GM20431 (cell line): ENCODE results near the gene CD6.
"Not testable (repeated sequence)": the region's sequence is repeated elsewhere in the genome, so short reads cannot be mapped to it uniquely, and the experiment has no call there.

Source experiments
- in situ Hi-C: fragments of 300-500 bp; cut with MseI, MboI; formaldehyde crosslinking; loops from one replicate; pipeline ENCODE4 v1.15.0; 2020; ENCODE audit warnings: low sequenced_read_pairs; ENCODE audit not compliant: unreplicated experiment

CD6 gene

DNA sequence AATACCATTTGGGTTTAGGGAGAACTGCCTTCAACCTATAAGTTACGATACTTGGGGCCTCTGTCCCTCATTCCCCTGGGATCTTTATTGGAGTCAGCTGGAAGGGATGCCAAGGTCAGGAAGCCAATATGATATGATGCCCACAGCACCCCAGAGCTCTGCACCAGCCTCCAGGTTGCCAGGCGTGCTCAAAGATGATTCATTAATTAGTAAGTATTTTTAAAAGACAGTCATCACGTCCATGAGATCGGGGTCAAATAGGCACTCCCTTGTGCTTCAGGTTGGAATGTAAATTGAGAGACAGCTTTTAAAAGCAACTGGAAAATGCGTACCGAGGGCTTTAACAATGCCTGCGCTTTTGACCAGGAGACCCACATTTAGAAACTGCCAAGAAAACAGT, 73.8 kb downstream of the CD6 start:
- in situ Hi-C loops, result no loop called here

DNA sequence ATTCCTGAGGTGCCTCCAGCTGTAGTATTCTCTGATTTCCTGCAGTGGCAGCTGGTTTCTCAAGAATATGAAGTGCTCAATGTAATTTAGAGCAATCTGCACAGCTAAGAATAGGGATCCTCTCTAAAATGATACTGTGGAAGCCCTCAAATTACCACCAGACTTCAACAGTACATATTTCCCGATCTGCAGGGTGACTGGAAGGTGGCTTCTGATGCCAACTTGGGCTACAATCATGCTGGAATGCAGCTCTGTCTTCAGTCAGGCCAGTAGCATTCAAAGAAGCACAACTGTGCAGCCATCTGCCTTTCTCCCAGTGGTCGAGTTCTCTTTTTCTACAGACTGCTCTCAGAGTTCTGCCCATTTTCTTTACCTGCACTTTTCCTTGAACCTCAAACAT, 75.4 kb downstream of the CD6 start:
- in situ Hi-C loops, result no loop called here

DNA sequence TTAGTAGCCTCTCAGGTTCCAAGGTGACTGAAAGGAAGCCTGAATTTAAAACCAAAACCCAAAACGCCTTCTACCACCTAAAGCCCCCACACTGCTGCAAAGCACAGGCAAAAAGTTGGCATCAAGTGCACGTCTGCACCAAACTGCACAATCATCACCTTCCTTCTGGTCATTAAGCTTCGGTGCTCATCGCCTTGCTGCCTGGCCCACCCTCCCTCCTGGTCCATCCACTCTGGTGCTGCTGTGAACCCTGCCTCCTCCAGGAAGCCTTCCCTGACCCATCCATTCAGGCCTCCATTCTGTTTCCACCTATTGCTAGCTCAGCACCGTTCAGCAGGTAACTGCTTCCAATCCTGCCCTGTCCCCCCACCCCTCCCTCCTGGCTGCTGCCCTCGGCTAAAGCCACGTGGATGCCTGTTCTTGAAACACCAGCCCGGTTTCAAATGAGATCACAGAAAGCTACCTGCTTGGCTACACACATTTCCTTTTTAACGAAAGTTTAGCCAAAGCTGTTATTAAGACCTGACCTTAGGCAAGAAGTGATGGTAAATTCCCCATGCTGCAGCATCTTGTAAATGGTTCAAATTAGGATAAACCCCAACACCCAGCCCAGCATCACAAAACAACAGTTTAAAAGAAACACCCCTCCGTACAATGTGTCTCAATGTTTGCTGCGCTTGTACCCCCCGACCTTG, 77.0 kb downstream of the CD6 start:
- in situ Hi-C loops, result no loop called here

DNA sequence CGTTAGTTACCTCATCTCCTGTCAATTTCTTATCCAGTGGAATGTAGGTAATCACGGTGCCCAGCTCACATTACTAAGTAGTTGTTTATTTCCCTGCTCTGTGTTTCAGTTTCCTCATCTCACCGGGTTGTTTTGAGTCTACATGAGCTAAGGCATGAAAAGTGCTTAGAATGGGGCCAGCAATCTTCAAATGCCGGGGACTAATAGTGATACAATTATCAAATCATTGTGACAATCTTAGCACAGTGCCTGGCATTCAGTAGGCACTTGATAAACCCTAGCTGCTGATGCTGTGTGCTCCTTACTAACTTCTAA, 77.5 kb downstream of the CD6 start:
- in situ Hi-C loops, result no loop called here

DNA sequence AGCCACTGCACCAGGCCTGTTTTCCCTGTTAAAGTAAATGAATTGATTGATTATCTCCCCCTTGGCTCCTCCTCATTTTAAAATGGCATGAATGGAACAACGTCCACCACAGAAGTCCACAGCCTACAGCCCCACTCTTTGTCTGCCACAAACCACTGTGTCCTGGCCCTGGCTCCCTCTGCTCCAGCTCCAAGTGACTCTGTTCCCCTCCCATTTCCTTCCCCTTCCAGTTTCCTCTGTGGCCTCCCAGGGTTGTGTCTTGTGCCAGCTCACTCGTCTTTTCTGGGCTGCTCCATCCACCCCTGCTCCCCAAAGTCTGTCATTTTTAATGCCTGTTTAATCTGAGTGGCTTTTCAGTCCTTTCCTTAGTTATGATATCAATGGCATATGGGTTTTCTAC, 78.4 kb downstream of the CD6 start:
- in situ Hi-C loops, result no loop called here

DNA sequence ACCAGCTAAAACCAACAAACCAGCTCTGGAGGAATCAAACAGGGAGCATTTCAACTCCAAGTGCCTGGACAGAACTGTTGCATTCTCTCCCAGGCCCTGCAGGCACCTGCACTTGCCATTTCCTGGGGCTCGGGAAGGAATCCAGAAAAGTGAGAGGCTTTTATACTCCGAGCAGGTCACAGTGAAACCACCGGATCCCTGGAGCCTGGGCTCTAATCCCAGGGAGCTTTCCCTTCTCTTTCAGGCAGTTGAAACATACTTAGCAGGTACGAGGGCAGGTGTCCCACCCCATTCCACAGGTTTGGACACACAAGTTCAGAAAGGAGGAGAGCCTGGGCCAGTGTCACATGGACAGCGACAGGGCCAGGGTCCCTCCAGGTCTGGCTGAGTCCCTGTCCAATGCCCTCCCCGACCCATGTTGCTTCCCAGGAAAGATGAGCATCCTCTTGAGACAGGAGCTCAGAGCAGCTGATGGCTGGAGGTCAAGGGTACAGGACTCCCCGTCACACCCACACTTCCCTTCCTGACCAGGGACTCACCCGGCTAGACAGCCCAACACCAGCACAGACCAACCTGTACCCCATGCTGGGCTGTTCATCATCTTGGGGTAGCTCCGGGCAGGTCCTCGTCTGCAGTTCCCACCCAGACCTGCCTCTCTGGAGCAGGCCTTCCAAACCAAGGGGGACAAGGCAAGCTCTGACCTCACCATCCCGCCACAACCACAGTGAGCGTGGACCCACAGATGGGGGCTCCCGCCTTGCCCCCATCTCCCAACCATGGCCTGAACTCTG, 80.9 kb downstream of the CD6 start:
- in situ Hi-C loops, result no loop called here

DNA sequence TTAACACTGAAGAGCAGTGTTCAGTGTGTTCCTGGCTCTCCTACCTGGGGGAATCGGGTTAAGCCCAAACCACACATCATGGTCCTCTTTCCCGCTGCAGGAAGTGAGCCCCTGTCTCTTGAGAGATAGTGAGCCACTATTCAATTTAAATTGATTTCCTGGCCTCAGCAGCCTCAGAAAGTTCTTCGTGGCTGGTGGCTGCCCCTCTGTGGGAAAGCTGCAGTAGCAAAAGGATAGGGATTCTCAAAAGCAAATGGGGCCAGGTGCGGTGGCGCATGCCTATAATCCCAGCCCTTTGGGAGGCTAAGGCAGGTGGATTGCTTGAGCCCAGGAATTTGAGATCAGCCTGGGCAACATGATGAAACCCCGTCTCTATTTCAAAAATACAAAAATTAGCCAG, 81.7 kb downstream of the CD6 start:
- in situ Hi-C loops, result no loop called here

DNA sequence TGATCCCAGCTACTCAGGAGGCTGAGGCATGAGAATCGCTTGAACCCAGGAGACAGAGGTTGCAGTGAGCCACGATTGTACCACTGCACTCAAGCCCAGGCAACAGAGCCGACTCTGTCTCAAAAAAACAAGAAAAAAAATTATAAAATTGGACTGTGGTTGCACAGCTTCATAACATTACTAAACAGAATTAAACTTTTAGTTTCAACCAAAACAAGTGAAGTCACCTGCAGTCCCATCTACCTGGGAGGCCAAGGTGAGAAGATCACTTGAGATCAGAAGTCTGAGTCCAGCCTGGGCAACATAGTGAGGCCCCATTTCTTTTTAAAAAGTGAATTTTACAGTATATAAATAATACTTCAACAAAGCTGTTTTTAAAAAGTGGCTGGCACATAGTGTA, 83.0 kb downstream of the CD6 start:
- in situ Hi-C loops, result no loop called here

DNA sequence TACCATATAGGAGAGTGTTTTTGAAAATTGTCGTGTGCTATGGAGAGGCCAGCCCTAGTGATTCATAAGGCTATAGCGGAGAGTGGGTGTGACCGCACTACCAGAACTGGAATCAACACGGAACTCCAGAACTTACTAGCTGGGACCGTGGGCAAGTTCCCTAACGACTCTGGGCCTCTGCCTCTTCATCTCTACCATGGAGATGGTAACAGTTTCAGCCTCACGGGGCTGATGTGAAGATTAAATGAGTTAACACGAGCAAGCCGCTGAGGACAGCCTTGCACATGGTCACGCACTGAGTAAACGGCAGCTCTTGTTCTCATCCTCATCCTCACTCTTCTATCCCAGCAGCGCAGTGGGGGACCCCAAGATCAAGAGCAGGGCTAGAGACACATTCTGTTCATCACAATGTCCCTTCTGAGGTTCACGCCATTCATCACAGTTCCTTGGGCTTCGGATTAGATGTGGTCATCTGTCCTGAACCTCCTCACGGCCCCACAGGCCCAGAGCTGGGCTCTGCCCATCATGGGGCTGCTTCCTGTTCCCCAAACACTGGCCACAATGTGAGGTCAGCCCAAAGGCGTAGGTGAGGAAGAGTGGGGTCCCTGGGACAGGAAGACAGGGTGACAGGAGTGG, 83.6 kb downstream of the CD6 start:
- in situ Hi-C loops, result no loop called here

DNA sequence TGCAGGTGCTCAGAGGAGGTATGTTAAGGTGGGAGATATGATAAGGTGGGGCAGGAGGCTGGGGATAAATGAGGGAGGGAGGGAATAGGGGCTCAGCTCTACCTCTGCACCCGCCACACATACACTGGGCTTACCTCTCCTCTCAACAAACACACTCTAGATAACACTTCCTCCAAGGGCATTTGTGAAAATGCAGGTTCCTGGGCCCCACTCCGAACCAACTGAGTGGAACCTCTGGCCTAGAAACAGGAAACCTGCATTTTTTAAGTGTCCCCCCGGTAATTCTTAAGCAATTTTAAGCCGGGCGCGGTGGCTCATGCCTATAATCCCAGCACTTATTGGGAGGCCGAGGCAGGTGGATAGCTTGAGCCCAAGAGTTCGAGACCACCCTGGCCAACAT, 84.3 kb downstream of the CD6 start:
- in situ Hi-C loops, result no loop called here

DNA sequence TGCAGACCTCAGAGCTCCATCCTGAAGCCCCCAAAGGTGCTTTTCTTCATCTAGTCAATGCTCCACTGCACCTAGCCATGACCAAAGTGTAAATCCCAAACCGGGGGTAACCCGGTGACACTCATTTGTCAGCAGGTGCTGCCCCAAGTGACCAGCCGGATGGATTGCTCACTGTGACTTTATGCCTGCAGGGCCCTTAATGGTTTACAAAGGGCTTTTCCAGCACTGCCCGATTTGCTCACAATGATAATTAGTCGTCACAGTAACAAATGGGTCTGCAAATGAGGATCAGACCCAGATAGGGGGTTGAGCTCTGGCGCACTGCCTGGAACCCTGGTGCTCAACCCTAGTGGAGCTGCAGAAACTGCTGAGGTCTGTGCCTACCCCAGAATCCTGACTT, 85.1 kb downstream of the CD6 start:
- in situ Hi-C loops, result no loop called here

DNA sequence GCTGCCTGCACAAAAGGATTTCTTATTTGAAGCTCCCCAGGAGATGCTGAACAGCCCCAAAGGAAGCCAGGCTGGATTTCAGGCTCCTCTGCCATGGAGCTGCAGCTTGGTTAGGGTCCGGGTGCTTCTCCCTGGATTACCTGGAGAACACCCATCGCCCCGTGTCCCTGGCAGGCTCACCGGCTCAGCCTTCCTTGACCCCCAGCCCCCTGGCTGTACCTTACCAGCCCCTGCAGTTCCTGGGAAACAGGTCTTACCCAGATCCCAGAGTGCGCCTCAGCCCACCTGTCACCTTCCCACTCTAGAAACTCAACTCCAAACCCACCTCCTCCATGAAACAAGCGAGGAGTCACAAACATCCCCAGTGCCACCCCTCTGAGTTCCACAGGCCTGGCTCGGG, 85.5 kb downstream of the CD6 start:
- in situ Hi-C loops, result no loop called here

DNA sequence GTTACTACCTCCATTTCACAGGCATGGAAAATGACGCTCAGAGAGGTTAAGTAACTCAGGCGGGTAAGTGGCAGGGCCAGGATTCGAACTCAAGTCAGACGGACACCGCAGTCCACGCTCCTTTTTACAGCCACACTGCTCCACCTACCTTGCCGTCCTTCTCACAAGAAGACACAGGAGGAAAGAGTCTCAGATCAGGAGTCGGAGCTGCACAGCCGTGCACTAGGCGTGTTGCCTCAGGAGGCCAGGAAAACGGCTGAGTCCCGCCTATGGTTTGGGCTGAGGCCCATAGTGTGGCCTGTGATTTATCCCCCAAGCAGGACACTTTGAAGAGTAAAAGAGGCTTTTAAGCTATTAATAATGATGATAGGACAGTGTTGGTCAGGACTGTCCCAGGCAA, 86.1 kb downstream of the CD6 start:
- in situ Hi-C loops, result no loop called here

DNA sequence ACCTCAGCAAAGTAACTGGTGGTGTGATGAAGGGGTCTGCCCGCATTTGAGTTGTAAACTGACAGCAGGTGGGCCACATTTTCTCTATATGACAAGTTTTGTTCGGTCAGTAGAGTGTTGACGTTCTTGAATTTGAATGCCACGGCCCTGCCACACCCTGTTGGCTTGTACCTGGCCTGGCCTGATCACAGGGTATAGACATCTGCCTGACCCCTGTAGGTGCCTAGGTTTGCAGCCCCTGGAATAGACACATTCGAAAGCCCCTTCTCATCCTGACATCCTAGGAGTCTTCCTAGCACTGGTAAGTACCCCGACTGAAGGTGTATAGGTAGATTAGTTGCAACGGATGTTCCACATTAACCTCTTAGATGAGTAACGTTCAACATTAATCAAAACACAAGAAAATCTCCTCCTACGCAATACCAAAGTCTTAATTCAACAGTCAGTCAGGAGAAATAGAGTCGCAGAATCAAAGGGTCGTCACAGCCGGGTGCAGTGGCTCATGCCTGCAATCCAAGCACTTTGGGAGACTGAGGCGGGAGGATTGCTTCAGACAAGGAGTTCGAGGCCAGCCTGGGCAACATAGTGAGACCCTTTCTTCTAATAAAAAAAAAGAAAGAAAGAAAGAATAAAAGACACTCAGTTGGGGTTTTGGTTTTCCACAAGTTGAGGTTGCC, 87.2 kb downstream of the CD6 start:
- in situ Hi-C loops, result no loop called here

DNA sequence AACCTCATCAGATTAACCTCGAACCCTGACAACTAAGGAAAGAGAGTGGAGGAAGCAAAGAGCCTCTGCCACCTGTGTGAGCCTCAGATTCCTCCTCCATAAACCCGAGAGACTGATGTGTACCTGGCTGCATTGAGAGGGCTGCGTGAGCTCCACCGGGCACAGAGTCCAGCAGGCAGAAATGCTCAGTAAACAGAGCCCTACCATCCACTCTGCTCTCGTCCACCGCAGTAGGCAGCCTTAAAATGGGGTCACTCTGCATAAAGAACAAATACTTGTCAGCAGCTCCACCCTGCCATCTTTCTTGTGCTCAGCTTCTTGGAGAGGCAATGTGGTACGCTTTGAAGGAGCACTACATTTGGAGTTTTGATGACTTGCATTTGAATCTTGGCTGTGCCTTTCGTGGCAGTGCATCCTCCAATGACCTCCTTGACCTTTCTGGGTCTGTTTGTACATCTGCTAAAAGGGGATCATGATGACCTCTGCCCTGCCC, 87.8 kb downstream of the CD6 start:
- in situ Hi-C loops, result no loop called here

DNA sequence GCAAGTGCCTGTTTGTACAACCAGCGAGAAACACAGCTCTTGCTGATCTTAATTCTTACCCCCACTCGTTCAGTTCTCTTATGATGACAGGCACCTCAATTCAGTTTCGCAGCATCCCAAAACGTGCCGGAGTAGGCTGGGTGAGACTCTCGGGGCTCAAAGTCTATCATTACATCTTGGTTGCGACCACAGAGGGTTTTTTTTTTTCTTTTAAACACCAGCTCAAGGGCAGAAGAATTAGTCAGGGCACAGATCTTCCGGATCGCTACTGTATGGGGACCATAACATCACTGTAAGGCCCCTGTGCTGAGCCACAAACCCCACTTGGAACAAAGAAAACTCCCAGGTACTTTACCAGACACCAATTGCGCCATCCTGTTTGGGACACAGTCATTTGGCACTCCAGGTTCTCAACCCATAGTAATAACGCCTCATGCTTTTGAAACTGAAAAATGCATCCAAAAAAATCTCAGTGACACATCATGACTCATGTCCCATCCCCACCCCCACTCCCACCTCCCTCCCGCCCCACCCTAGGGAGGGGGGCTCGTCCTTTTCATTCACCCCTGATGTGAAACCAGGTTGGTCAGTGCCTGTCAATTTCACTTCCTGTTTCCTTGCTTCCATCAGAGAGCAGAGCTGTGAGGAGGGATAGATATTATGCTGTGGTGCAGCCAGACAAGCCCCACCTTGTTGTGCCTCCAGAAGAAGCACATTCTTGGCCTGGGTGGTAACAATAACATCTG, 89.8 kb downstream of the CD6 start:
- in situ Hi-C loops, result no loop called here

DNA sequence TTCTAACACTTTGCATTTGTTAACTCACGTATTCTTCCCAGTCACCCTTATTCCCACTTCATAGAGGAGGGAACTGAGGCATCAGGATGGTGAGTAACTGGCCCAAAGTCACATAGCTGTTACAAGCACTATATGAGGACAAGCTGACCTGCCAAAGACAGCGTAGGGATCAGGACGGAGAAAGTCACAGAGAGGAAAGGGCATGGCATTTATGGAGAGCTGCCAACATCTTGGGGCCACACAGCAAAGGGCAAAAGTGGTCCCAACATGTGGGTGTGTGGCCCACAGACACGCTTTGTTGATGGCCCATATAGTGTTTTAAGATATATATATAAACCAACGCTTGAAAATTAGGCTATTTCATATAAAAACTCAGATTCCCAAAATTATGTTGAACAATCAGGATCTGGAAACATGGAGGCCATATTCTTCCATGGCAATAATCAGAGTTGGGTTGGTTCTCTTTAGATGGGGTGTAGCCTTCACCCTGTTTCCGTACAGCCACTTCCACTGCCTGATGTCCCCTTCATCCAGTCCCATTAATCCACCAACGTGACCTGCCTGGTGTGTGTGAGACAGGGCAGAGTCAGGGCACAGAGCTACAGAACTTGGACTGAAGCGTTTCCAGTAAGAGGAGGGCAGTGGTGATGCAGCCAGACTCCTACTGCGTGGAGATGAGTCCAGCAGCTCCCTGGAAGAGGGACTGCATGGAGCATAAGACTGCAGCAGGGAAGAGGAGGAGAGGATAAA, 90.9 kb downstream of the CD6 start:
- in situ Hi-C loops, result no loop called here

DNA sequence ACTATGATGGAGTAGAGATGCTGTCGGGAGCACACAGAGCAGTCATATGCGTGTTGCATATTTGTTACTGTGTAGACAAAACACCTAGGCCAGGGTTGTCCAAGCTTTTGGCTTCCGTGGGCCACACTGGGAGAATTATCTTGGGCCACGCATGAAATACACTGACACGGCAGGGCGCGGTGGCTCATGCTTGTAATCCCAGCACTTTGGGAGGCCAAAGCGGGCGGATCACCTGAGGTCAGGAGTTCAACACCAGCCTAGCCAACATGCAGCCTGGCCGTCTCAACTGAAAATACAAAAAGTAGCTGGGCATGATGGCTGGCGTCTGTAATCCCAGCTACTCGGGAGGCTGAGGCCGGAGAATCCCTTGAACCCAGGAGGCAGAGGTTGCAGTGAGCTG, 93.8 kb downstream of the CD6 start:
- in situ Hi-C loops, result not testable (repeated sequence)

DNA sequence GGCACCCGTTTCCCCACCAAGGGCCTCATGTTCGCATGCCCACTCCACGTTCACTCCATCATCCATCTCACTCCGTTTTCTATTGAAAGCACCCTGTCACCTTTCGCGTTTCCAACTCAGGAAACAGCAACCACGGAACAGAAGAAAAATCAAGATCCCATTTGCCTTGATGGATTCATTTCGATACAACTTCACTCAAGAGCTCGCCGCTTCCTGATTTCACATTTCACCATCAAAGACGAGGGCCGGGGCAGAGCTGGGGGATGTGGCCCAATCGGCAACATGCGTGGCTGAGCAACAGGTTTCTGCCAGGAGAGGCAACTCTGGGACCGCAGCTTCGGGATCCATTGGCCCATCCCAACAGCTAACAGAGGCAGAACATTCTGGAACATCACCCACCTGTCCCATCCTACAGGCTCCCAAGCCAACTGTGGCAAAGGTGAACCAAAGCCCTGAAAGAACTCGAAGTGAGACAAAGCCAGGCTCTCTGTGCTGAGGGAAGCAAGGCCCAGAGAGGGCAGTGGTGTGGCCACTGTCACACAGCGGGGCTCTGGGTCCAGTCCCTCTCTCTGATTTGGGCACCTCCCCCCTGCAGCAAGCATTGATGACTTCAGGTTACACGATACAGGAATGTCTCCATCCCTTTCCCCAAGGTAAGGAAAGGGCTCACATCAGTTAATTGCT, 94.6 kb downstream of the CD6 start:
- in situ Hi-C loops, result no loop called here
